GM18520 (cell line): ENCODE data around the gene ERCC6L2.

Source experiments
- ATAC-seq: cut with Tn5 transposase; IDR thresholded peaks from one replicate; pipeline ENCODE4 v1.9.1; 2021; ENCODE audit not compliant: unreplicated experiment

Gene ERCC6L2, protein sequence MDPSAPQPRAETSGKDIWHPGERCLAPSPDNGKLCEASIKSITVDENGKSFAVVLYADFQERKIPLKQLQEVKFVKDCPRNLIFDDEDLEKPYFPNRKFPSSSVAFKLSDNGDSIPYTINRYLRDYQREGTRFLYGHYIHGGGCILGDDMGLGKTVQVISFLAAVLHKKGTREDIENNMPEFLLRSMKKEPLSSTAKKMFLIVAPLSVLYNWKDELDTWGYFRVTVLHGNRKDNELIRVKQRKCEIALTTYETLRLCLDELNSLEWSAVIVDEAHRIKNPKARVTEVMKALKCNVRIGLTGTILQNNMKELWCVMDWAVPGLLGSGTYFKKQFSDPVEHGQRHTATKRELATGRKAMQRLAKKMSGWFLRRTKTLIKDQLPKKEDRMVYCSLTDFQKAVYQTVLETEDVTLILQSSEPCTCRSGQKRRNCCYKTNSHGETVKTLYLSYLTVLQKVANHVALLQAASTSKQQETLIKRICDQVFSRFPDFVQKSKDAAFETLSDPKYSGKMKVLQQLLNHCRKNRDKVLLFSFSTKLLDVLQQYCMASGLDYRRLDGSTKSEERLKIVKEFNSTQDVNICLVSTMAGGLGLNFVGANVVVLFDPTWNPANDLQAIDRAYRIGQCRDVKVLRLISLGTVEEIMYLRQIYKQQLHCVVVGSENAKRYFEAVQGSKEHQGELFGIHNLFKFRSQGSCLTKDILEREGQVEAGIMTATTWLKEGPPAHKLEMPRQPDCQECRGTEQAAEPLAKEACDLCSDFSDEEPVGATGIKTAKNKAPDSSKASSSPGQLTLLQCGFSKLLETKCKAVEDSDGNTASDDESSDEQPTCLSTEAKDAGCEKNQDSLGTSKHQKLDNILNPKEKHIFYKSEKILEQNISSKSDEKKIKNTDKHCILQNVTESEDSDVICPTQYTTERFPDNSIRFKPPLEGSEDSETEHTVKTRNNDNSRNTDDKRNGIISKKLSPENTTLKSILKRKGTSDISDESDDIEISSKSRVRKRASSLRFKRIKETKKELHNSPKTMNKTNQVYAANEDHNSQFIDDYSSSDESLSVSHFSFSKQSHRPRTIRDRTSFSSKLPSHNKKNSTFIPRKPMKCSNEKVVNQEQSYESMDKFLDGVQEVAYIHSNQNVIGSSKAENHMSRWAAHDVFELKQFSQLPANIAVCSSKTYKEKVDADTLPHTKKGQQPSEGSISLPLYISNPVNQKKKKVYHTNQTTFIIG (N-terminal part only)

GRCh38 chr9:95875305-95876137 lies at the start of gene ERCC6L2:
TSS of gene ERCC6L2 (plus strand) at chr9:95875691. CDS start at chr9:95876039, 348 bp downstream.
- ATAC-seq, result peak; percentile 86

DNA sequence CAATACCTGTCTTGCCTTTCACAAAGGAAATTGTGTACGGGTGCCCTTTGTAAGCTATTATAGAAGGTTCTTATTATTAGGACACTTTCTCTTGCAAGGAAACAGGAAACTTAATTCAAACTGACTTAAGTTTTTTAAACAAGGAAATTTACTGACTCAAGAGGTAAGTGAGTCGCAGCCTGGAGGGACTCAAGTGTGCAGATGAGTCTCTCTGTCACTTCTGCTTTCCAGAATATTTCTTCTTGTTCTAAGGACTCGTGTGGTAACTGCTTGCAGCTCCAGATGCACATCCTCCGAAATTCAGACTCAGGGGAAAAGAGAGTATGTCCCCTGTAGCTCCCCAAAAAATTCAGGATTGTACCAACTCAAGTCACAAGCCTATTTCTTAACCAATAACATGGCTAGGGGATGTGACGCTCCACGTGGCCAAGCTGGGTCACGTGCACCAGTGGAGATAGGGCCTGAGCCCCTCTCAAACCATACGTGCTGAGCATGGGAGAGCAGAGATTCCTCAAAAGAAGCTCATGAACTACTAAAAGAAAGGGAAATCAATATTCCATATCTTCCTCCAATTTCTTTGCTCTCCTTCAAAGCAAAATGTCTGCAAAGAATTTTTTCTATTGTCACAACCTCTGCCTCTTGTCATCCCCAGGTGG lies 49.2 kb upstream of the ERCC6L2 start:
- no peak for ATAC-seq

DNA sequence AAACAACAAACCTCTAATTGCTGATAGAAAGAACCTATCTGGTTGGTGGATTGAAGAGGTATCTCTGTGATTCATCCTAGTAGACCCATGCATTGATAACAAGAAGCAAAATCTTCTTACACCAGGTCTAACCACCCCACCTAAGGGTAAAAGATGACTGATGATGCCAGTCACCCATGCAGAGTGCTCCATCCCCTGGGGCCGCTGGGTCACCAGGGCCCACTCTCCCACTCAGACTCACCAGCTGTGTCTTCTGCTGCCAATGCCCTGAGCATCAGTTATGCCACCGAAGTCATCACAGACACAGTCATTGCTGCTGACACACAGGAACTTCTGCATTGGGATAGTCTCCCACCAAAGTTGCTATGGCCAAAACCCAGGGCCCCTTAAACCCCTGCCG lies 44.7 kb upstream of the ERCC6L2 start:
- ATAC-seq, result no peak

- ATAC-seq, result no peak
These were observed 43.7 kb upstream of the ERCC6L2 start for GRCh38 chr9:95831810-95832209.

GRCh38 chr9:95833546-95834178 lies 41.8 kb upstream of the ERCC6L2 start:
- ATAC-seq, result no peak

DNA sequence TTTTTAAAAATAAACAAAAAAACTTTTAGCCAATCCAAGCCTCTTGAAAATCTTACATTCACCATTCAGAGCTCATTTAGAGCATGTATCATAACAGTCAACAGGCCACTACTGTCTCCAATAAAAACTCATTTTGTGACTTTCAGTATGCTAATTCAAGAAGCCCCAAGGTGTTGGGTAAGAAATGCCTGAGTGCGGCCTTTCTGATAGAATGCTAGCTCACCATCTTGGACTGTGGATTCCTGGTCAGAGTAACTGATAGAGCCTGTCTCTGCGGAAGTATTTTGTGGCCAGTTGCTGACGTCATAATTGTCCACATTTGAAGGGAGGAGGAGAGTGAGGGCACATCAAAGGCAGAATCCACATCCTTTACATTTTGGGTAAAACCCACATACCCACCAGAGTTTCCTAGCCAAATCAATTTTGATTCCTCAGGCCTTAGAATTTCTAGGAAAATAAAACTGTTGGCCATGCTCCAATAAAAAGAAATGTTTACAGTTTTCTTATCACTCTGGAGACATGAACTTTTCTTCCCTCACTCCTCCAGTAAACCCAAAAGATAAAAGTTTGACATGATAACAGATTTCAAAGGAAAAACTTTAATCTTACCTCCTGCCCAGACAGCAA lies 41.1 kb upstream of the ERCC6L2 start:
- no peak for ATAC-seq

GRCh38 chr9:95835393-95835792 lies 40.1 kb upstream of the ERCC6L2 start:
- no peak for ATAC-seq

DNA sequence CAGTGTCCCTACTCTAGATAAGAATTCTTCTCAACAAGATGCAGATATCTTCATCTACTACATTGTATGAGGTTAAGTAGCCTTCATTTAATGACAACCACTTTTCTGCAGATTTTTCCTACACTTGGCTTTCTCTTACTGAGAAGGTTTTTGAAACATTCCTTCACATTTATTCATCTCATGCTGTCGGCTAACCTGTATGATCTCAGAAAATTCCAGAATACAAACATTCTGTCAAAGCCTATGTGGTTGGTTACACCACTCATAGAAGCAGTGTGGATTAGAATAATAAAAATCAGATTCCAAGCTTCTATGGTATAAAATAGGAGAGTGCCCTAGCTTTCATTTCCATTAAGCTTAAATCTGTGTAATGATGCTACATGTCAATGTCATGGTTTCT lies 39.4 kb upstream of the ERCC6L2 start:
- ATAC-seq, result no peak

GRCh38 chr9:95839012-95839411 lies 36.5 kb upstream of the ERCC6L2 start:
- ATAC-seq, result no peak

DNA sequence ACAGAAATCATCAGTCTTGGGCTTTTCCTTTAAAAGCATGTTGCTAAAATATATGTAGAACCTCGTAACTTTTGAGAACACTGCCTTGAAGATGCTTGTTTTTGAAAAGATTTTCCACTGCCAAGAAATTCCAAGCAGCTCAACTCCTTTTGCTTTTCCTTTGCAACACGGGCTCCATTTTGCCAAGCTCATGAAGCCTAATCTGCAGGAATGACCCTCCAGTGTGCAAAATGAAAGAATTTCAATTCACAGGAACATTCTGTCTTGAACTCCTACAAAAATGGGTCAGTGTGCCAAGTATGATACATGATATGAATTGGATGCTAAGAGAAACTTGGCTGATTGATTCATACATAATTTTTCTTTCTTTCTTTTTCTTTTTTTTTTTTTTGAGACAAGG lies 35.4 kb upstream of the ERCC6L2 start:
- no peak for ATAC-seq

DNA sequence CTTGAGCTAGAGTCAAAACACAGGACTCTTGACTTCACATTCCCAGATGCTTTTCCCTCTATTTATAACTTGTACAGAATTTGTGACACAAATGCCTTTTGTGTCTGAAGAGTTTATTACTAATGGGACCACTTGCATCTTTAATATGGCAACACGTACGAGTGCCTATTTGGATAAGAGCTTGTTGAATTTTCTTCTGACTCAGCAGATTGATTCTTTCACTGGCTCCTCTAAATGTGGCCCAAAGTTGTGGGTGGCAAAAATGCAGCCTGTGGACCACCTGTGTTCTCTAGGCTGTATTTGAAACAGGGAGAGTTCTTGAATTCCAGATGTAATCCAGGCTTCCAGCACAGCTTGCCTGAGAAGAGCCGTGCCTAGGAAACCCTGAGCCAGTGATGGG lies 34.1 kb upstream of the ERCC6L2 start:
- no peak for ATAC-seq

DNA sequence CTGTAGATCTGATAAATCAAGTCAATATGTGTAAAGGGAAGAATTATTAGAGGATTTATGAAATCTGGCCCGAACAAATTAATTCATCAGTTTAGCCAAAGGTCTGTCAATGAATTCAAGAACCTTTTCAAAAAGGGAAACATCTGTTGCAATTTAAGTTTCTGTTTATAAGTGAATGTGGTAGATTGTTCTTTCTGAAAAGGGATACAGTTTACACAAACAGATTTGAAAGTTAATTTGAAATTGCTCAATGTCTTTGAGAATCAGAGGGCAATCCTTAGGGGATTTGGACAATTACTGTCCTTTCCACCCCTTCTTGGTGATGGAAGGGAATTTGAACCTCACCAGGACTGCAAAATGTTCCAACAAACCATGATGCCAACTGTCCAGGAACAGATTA lies 29.7 kb upstream of the ERCC6L2 start:
- ATAC-seq, result no peak

GRCh38 chr9:95848764-95849163 lies 26.7 kb upstream of the ERCC6L2 start:
- ATAC-seq, result no peak

DNA sequence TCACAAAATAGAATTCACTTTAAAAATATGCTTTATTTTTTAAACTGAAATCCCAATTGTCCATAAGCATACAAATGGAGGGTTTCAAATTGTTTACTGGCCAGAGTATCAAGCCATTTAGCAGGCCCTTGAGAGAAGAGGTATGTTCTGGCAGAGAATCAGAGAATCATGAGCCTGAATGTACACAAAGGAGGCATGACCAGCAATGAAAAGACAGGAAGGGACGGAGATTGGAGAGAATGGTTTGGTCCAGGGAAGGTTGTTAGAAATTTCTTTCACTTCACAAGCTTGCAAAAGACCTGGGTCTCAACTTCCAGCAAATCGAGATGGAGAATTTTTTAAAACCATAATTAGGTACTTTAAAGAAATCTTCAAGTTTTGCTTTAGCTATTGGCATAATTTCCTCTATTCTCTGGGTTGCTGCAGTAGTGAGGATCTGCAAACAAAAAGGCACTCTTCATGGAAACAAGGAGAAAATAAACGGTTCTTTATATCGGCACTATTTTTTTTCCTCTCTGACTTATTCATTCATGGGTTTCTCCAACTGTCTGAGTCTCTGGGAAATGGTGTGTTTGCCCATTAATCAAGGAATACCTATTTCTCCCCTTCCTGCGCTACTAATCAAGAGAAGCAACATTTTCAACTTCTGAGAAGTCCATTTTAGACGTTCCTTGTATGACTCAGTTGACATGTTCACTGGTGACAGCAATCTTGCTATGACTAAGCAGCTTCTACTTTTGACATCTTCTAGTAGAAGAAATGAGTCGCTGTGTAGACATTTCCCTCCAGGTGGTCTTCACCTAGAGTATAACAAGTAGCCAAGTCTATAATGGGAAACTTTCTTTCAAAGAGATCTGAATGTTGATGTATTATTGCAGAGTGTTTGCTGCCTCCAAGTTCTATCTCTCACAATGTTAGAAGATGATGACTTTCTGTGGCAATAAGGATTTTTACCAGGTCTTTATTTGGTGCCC lies 23.1 kb upstream of the ERCC6L2 start:
- ATAC-seq, result peak; percentile 96

DNA sequence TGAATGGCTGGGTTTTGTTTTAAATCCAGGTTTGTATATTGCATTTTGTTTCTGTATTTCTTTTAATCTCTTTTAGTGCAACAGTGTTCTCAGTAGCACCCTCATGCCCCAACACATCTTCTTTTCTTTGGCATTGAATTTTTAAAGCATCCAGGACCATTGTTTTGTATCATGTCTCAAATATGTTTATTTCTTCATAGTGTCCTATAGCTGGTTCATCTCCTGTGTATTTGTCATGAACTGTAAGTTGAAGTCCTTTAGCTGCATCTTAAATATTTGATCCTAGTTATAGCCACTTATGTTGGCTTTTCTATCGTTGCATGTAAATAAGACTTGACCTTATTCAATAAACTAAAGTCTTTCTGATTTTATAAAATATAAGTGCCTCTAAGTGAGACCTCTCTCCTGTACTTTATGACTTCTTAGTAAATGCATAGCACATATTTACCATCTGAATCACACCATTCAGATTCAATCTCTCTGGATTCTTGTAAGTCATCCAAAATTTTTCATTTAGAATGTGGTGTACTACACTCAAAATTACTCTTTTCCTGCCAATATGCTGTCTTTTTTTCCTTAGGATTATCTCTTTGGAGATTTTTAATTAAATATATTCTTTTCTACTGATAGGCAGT lies 21.0 kb upstream of the ERCC6L2 start:
- no peak for ATAC-seq

DNA sequence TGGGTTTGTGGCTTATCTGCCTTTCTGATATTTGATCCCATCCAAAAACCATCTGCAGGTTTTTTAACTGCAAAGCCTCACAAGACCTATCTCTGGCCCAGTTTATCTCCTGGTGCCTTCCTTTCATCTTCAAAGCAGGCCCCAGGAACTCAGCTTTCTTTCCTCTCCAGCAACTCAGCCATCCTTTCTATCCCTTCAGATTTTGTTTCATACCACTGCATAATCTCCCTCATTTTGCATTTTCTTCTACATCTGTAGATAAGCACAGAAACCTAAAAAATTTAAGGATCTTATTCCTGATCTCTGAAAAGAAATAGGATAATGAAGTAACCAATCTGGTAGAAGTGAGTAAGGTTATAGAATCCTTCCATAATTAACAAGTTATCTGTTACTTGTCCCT lies 19.5 kb upstream of the ERCC6L2 start:
- no peak for ATAC-seq

- no peak for ATAC-seq
These were observed 18.4 kb upstream of the ERCC6L2 start for GRCh38 chr9:95857124-95857523.
